HepG2 (cell line): ENCODE results near the gene DNAJC8.

Source experiments
- EZH2 ChIP-seq: conservative IDR thresholded peaks from 2 replicates; pipeline ENCODE4 v1.6.1; 2012; ENCODE audit warnings: mild to moderate bottlenecking, low read depth, low read length, moderate library complexity
- ZNF142 ChIP-seq: sonication (generic); formaldehyde crosslinking; IDR thresholded peaks from 2 replicates; pipeline ENCODE4 v1.4.0; 2020; ENCODE audit warnings: missing genetic modification reagents
- ZNF274 ChIP-seq: sonication (generic); formaldehyde crosslinking; IDR thresholded peaks from 2 replicates; pipeline ENCODE4 v1.5.1; 2020; ENCODE audit warnings: mild to moderate bottlenecking, missing genetic modification reagents
- ZNF296 ChIP-seq: sonication (generic); formaldehyde crosslinking; conservative IDR thresholded peaks from 2 replicates; pipeline ENCODE4 v1.5.0; 2020; ENCODE audit warnings: mild to moderate bottlenecking, missing genetic modification reagents
- ZNF776 ChIP-seq: sonication (generic); formaldehyde crosslinking; IDR thresholded peaks from 2 replicates; pipeline ENCODE4 v1.4.0; 2020; ENCODE audit warnings: mild to moderate bottlenecking, missing genetic modification reagents

GRCh38 chr1:28241638-28242241, 8.9 kb upstream of the DNAJC8 start:
- TF ChIP-seq ZNF296 (no peak), ZNF776 (CRISPR knock-in tag) (no peak), EZH2 (no peak), ZNF142 (CRISPR knock-in tag) (no peak), ZNF274 (CRISPR knock-in tag) (no peak)
